WTC11 (cell line): ENCODE data around the gene TMA7B. TPM values are rescaled to one million over a fixed set of nuclear protein-coding genes. Genes with fewer than 3 reads are reported as not detected.

ENCODE experiments used
- ATAC-seq: fragments of 200-7000 bp; cut with Tn5 transposase; 2 replicates; pipeline ENCODE4 v1.10.0; 2021; ENCODE audit warnings: mild to moderate bottlenecking, moderate library complexity
- CTCF ChIA-PET: fragments of 300-600 bp; sonication (Branson Sonifier 250); formaldehyde crosslinking; loops from one replicate; lab custom pipeline; 2021; ENCODE audit warnings: antibody characterized with exemption; lab: Charles Lee
- POLR2A ChIA-PET: fragments of 350-600 bp; sonication (Branson Sonifier 250); formaldehyde crosslinking; loops from one replicate; lab custom pipeline; 2021; ENCODE audit warnings: antibody characterized with exemption; lab: Charles Lee
- DNase-seq: peaks from one replicate; pipeline ENCODE4 v3.0.0; 2021; ENCODE audit warnings: low spot score
- H3K27ac Mint-ChIP-seq: 2 replicates; pipeline ENCODE4 v1.8.0; 2021; ENCODE audit warnings: mixed read lengths
- H3K27me3 Mint-ChIP-seq: 2 replicates; pipeline ENCODE4 v1.8.0; 2021; ENCODE audit warnings: low read depth, mild to moderate bottlenecking, moderate library complexity, mixed read lengths
- H3K36me3 Mint-ChIP-seq: 2 replicates; pipeline ENCODE4 v1.8.0; 2021; ENCODE audit warnings: mixed read lengths
- H3K4me1 Mint-ChIP-seq: 2 replicates; pipeline ENCODE4 v1.8.0; 2022; ENCODE audit warnings: mixed read lengths
- H3K4me3 Mint-ChIP-seq: 2 replicates; pipeline ENCODE4 v1.8.0; 2021; ENCODE audit warnings: mild to moderate bottlenecking, moderate library complexity, mixed read lengths
- H3K9me3 Mint-ChIP-seq: 2 replicates; pipeline ENCODE4 v1.8.0; 2021; ENCODE audit warnings: mixed read lengths
- ATF2 ChIP-seq: sonication (generic); formaldehyde crosslinking; IDR thresholded peaks from 2 replicates; pipeline ENCODE4 v1.8.1; 2022; ENCODE audit warnings: low read depth, missing genetic modification reagents, borderline replicate concordance
- ATF6 ChIP-seq: sonication (generic); formaldehyde crosslinking; IDR thresholded peaks from 2 replicates; pipeline ENCODE4 v1.8.1; 2023; ENCODE audit warnings: mild to moderate bottlenecking, missing genetic modification reagents
- EMX1 ChIP-seq: fragments of 250-450 bp; sonication (Bioruptor Pico); IDR thresholded peaks from 2 replicates; pipeline ENCODE4 v1.8.0; 2021; ENCODE audit warnings: mild to moderate bottlenecking
- ETV6 ChIP-seq: sonication (generic); formaldehyde crosslinking; IDR thresholded peaks from 2 replicates; pipeline ENCODE4 v1.8.1; 2022; ENCODE audit warnings: mild to moderate bottlenecking, missing genetic modification reagents
- FOXJ3 ChIP-seq: sonication (generic); formaldehyde crosslinking; IDR thresholded peaks from 2 replicates; pipeline ENCODE4 v1.9.0; 2021; ENCODE audit warnings: missing genetic modification reagents, mild to moderate bottlenecking, borderline replicate concordance
- FOXP4 ChIP-seq: sonication (generic); formaldehyde crosslinking; IDR thresholded peaks from 2 replicates; pipeline ENCODE4 v1.8.0; 2022; ENCODE audit warnings: mild to moderate bottlenecking, missing genetic modification reagents
- KAT7 ChIP-seq: sonication (generic); formaldehyde crosslinking; IDR thresholded peaks from 2 replicates; pipeline ENCODE4 v1.8.1; 2023; ENCODE audit warnings: missing genetic modification reagents, mild to moderate bottlenecking, borderline replicate concordance
- MAX ChIP-seq: sonication (generic); formaldehyde crosslinking; IDR thresholded peaks from 2 replicates; pipeline ENCODE4 v1.8.0; 2022; ENCODE audit warnings: mild to moderate bottlenecking, missing genetic modification reagents
- MYBL2 ChIP-seq: sonication (generic); formaldehyde crosslinking; IDR thresholded peaks from 2 replicates; pipeline ENCODE4 v1.8.1; 2023; ENCODE audit warnings: mild to moderate bottlenecking, moderate library complexity, missing genetic modification reagents
- NFYB ChIP-seq: sonication (generic); formaldehyde crosslinking; conservative IDR thresholded peaks from 2 replicates; pipeline ENCODE4 v1.8.0; 2022; ENCODE audit warnings: low read depth, missing genetic modification reagents
- NR1H2 ChIP-seq: sonication (generic); formaldehyde crosslinking; IDR thresholded peaks from 2 replicates; pipeline ENCODE4 v1.9.0; 2021; ENCODE audit warnings: mild to moderate bottlenecking, moderate library complexity, missing genetic modification reagents
- SOX15 ChIP-seq: fragments of 250-450 bp; sonication (Bioruptor Pico); IDR thresholded peaks from 2 replicates; pipeline ENCODE4 v1.9.0; 2021; ENCODE audit warnings: mild to moderate bottlenecking
- TP53 ChIP-seq: sonication (generic); formaldehyde crosslinking; IDR thresholded peaks from 2 replicates; pipeline ENCODE4 v1.8.1; 2023; ENCODE audit warnings: mild to moderate bottlenecking, missing genetic modification reagents
- USF1 ChIP-seq: sonication (generic); formaldehyde crosslinking; IDR thresholded peaks from 2 replicates; pipeline ENCODE4 v1.8.0; 2022; ENCODE audit warnings: mild to moderate bottlenecking, missing genetic modification reagents
- USF2 ChIP-seq: sonication (generic); formaldehyde crosslinking; IDR thresholded peaks from 2 replicates; pipeline ENCODE4 v1.8.1; 2023; ENCODE audit warnings: mild to moderate bottlenecking, missing genetic modification reagents, moderate library complexity
- ZNF121 ChIP-seq: sonication (generic); formaldehyde crosslinking; IDR thresholded peaks from 2 replicates; pipeline ENCODE4 v1.8.0; 2023; ENCODE audit warnings: missing genetic modification reagents
- ZNF138 ChIP-seq: sonication (generic); formaldehyde crosslinking; conservative IDR thresholded peaks from 2 replicates; pipeline ENCODE4 v1.8.1; 2022; ENCODE audit warnings: mild to moderate bottlenecking, moderate library complexity, missing genetic modification reagents
- ZNF219 ChIP-seq: sonication (generic); formaldehyde crosslinking; IDR thresholded peaks from 2 replicates; pipeline ENCODE4 v1.8.0; 2023; ENCODE audit warnings: missing genetic modification reagents, mild to moderate bottlenecking, borderline replicate concordance
- ZNF232 ChIP-seq: sonication (generic); formaldehyde crosslinking; IDR thresholded peaks from 2 replicates; pipeline ENCODE4 v1.8.0; 2022; ENCODE audit warnings: mild to moderate bottlenecking, missing genetic modification reagents
- ZNF281 ChIP-seq: sonication (generic); formaldehyde crosslinking; IDR thresholded peaks from 2 replicates; pipeline ENCODE4 v1.8.0; 2023; ENCODE audit warnings: mild to moderate bottlenecking, missing genetic modification reagents
- ZSCAN18 ChIP-seq: fragments of 250-450 bp; sonication (Bioruptor Pico); IDR thresholded peaks from 2 replicates; pipeline ENCODE4 v2.1.2; 2022; ENCODE audit warnings: mild to moderate bottlenecking, moderate library complexity
- total RNA-seq: library from RNA; stranded (reverse); gene quantifications from 3 replicates; pipeline ENCODE4 v1.2.3, GENCODE V29; 2021

The TMA7B gene
- total RNA-seq, 1 experiment from 2014 or later: not detected

GRCh38 chr22:39997939-39998726 lies 37.9 kb downstream of the TMA7B start:
- POLR2A ChIA-PET: interaction anchor here (1.7 kb wide), 1 partner anchor 11 kb away, joined by 5 read pairs; no protein-coding TSS in a partner anchor
- CTCF ChIA-PET: interaction anchor here (0.5 to 4.3 kb wide), 8 partner anchors 11 to 190 kb away, joined by 3 to 25 read pairs (median 6); no protein-coding TSS in a partner anchor
- Mint-ChIP-seq H3K27ac (peak overlapping the region; percentile 100), H3K4me1 (peaks cover 81% of the 10 kb centered on the region), H3K36me3 (peaks cover 6% of the 10 kb centered on the region; the same call in 1 of the 2 replicates), H3K4me3 (peak overlapping the region; percentile 64), H3K27me3 (peaks cover 8% of the 10 kb centered on the region), H3K9me3 (no peaks in the 10 kb centered on the region)
- TF ChIP-seq FOXP4 (0 out of 2 replicates have a peak, but pooled peaks have one; percentile 41), USF2 (peak; percentile 86), USF1 (CRISPR knock-in tag) (peak; percentile 76), ZNF232 (CRISPR knock-in tag) (peak; percentile 44; the same call in 1 of the 2 replicates), MAX (CRISPR knock-in tag) (no peak; the same call in 1 of the 2 replicates), ZNF121 (CRISPR knock-in tag) (peak; percentile 68; the same call in 1 of the 2 replicates), ETV6 (CRISPR knock-in tag) (peak; percentile 57; the same call in 1 of the 2 replicates), ZNF281 (CRISPR knock-in tag) (peak; percentile 73; the same call in 1 of the 2 replicates), TP53 (CRISPR knock-in tag) (no peak), ATF2 (CRISPR knock-in tag) (no peak)
- peak; percentile 64 for DNase-seq
- peak; percentile 41 for ATAC-seq

- H3K4me3 Mint-ChIP-seq: peak overlapping the region; percentile 64
- H3K27ac Mint-ChIP-seq: peak overlapping the region; percentile 95
- no peak for DNase-seq
- no peak for ATAC-seq
- POLR2A ChIA-PET: interaction anchor here (1.7 kb wide), 1 partner anchor 10 kb away, joined by 5 read pairs; no protein-coding TSS in a partner anchor
- CTCF ChIA-PET: interaction anchor here (1.1 to 5.3 kb wide), 7 partner anchors 10 to 66 kb away, joined by 3 to 29 read pairs (median 10); no protein-coding TSS in a partner anchor
- H3K4me1 Mint-ChIP-seq: peaks cover 83% of the 10 kb centered on the region
- H3K36me3 Mint-ChIP-seq: peaks cover 6% of the 10 kb centered on the region; the same call in 1 of the 2 replicates
- H3K27me3 Mint-ChIP-seq: peaks cover under 1% of the 10 kb centered on the region
- no peaks in the 10 kb centered on the region for H3K9me3 Mint-ChIP-seq
- TF ChIP-seq MYBL2: no peak
- no peak for TF ChIP-seq KAT7 (CRISPR knock-in tag)
- TF ChIP-seq SOX15: no peak
- no peak for TF ChIP-seq ATF6 (CRISPR knock-in tag)
- no peak for TF ChIP-seq ZSCAN18 (CRISPR knock-in tag)
- no peak for TF ChIP-seq ZNF219
- TF ChIP-seq ZNF138 (CRISPR knock-in tag): no peak
- no peak for TF ChIP-seq NFYB (CRISPR knock-in tag)
- no peak for TF ChIP-seq ZNF121 (CRISPR knock-in tag)
- TF ChIP-seq NR1H2 (CRISPR knock-in tag): no peak
- TF ChIP-seq FOXJ3: no peak
- no peak for TF ChIP-seq EMX1 (CRISPR knock-in tag)
These were observed 39.1 kb downstream of the TMA7B start for GRCh38 chr22:39999144-39999757.
